HepG2 (cell line): Measurements from ENCODE around the gene OTC. TPM values are rescaled to one million over a fixed set of nuclear protein-coding genes. Genes with fewer than 3 reads are reported as not detected.

ENCODE experiments used
- FOXK2 ChIP-seq: fragments of 450-650 bp; IDR thresholded peaks from 2 replicates; pipeline ENCODE4 v1.6.1; 2016
- GLI4 ChIP-seq: sonication (generic); formaldehyde crosslinking; IDR thresholded peaks from 2 replicates; pipeline ENCODE4 v1.5.1; 2020; ENCODE audit warnings: missing genetic modification reagents, mild to moderate bottlenecking, moderate library complexity, borderline replicate concordance
- HBP1 ChIP-seq: IDR thresholded peaks from 2 replicates; pipeline ENCODE4 v1.6.1; 2016; ENCODE audit warnings: low read depth, control low read depth
- HNF1A ChIP-seq, 2 experiments: sonication (generic) in 1 of 2; formaldehyde crosslinking in 1 of 2; IDR thresholded peaks; 2 replicates each; pipeline versions ENCODE4 v1.4.0 to v1.6.1; 2016 to 2020; ENCODE audit warnings: borderline replicate concordance in 1 of 2, low read depth in 1 of 2, mild to moderate bottlenecking in 1 of 2, missing genetic modification reagents in 1 of 2
- KLF12 ChIP-seq: sonication (generic); formaldehyde crosslinking; IDR thresholded peaks from 2 replicates; pipeline ENCODE4 v1.4.0; 2020; ENCODE audit warnings: missing genetic modification reagents, borderline replicate concordance
- KLF13 ChIP-seq: sonication (generic); formaldehyde crosslinking; IDR thresholded peaks from 2 replicates; pipeline ENCODE4 v1.4.0; 2020; ENCODE audit warnings: mild to moderate bottlenecking, missing genetic modification reagents
- POLR2AphosphoS2 ChIP-seq: IDR thresholded peaks from 2 replicates; pipeline ENCODE4 v1.6.1; 2011; ENCODE audit warnings: low read depth, low read length, improper control_type of control experiment
- RAD51 ChIP-seq: fragments of 450-650 bp; IDR thresholded peaks from 2 replicates; pipeline ENCODE4 v1.6.1; 2016; ENCODE audit warnings: borderline replicate concordance
- SOX13 ChIP-seq, 3 experiments: fragments of 450-650 bp in 1 of 3; sonication (generic) in 1 of 3; formaldehyde crosslinking in 1 of 3; IDR thresholded peaks in 2 of 3; conservative IDR thresholded peaks in 1 of 3; 2 replicates each; pipeline versions ENCODE4 v1.5.0 to v1.6.1; 2016 to 2020; ENCODE audit warnings: antibody characterized with exemption in 1 of 3, mild to moderate bottlenecking in 1 of 3, missing compliant biosample characterization in 1 of 3, missing genetic modification reagents in 1 of 3, moderate library complexity in 1 of 3
- TOPORS ChIP-seq: sonication (generic); formaldehyde crosslinking; IDR thresholded peaks from 2 replicates; pipeline ENCODE4 v1.8.0; 2023; ENCODE audit warnings: mild to moderate bottlenecking, missing genetic modification reagents
- ZNF597 ChIP-seq: sonication (generic); formaldehyde crosslinking; IDR thresholded peaks from 2 replicates; pipeline ENCODE4 v1.5.0; 2020; ENCODE audit warnings: missing genetic modification reagents
- ZNF780A ChIP-seq: sonication (generic); formaldehyde crosslinking; IDR thresholded peaks from 2 replicates; pipeline ENCODE4 v1.8.0; 2022; ENCODE audit warnings: mild to moderate bottlenecking, missing genetic modification reagents, moderate library complexity
- ZNF790 ChIP-seq: sonication (generic); formaldehyde crosslinking; IDR thresholded peaks from 2 replicates; pipeline ENCODE4 v1.8.0; 2022; ENCODE audit warnings: missing genetic modification reagents, mild to moderate bottlenecking, borderline replicate concordance
- ZSCAN22 ChIP-seq: sonication (generic); formaldehyde crosslinking; IDR thresholded peaks from 2 replicates; pipeline ENCODE4 v1.4.0; 2020; ENCODE audit warnings: mild to moderate bottlenecking, missing genetic modification reagents
- polyA plus RNA-seq, 8 experiments: library from polyadenylated mRNA; depleted of rRNA in 3 of 8; stranded (reverse) in 7 of 8; unstranded in 1 of 8; fragments of >200 nt; fragmentation: Illumina TruSeq in 4 of 8; extraction: Trizol in 4 of 8; gene quantifications; 2 replicates each; pipeline versions ENCODE4 v1.2.1 to v1.2.3, GENCODE V29; 2011 to 2016; ENCODE audit warnings: low read depth in 4 of 8, missing spikeins in 1 of 8, mixed read lengths in 1 of 8; ENCODE audit not compliant: insufficient read depth in 1 of 8
- total RNA-seq, 5 experiments: library from RNA; depleted of rRNA; stranded (reverse); fragments of >200 nt; fragmentation: Illumina TruSeq; extraction: Trizol; gene quantifications; 2 replicates each; pipeline ENCODE4 v1.2.3, GENCODE V29; 2016; ENCODE audit warnings: low read depth in 1 of 5
- TF ChIP-seq, protein P1 (sequence below): sonication (generic); IDR thresholded peaks from 2 replicates; pipeline ENCODE4 v1.6.1; 2016; ENCODE audit warnings: low read depth, borderline replicate concordance
- TF ChIP-seq, protein P2 (sequence below): sonication (generic); formaldehyde crosslinking; IDR thresholded peaks from 2 replicates; pipeline ENCODE4 v1.5.0; 2020; ENCODE audit warnings: mild to moderate bottlenecking, missing genetic modification reagents
- TF ChIP-seq, protein P3 (sequence below): sonication (generic); formaldehyde crosslinking; IDR thresholded peaks from 2 replicates; pipeline ENCODE4 v1.8.0; 2022; ENCODE audit warnings: mild to moderate bottlenecking, missing genetic modification reagents

The OTC gene
- total and polyA plus RNA-seq, 2 of the 13 experiments (the other 11 are each of a cell fraction or from before 2014, with no cell fraction given) = 0.04 to 1.8 TPM

GRCh38 chrX:38327007-38327774, 25.2 kb upstream of the OTC start, which contains the start of gene RPGR (continued):
- TF ChIP-seq, protein P1, sequence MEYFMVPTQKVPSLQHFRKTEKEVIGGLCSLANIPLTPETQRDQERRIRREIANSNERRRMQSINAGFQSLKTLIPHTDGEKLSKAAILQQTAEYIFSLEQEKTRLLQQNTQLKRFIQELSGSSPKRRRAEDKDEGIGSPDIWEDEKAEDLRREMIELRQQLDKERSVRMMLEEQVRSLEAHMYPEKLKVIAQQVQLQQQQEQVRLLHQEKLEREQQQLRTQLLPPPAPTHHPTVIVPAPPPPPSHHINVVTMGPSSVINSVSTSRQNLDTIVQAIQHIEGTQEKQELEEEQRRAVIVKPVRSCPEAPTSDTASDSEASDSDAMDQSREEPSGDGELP = no peak
- TF ChIP-seq ZNF790 (CRISPR knock-in tag) = no peak
- no peak for TF ChIP-seq HNF1A (IDR thresholded peaks at IDR 0.05; ENCODE audit: low read depth)
- peak; percentile 43; the same call in 1 of the 2 replicates for TF ChIP-seq HNF1A (CRISPR knock-in tag; IDR thresholded peaks at IDR 0.05; ENCODE audit: borderline replicate concordance)
- no peak for TF ChIP-seq ZNF780A
- TF ChIP-seq SOX13 (IDR thresholded peaks at IDR 0.05) = no peak
- no peak for TF ChIP-seq SOX13 (CRISPR knock-in tag; conservative IDR thresholded peaks at IDR 0.05 in 1 of 2, IDR thresholded peaks at IDR 0.05 in 1 of 2)
- no peak for TF ChIP-seq TOPORS (CRISPR knock-in tag)
- no peak for TF ChIP-seq GLI4 (CRISPR knock-in tag)
- TF ChIP-seq POLR2AphosphoS2 = no peak
- TF ChIP-seq, protein P2, sequence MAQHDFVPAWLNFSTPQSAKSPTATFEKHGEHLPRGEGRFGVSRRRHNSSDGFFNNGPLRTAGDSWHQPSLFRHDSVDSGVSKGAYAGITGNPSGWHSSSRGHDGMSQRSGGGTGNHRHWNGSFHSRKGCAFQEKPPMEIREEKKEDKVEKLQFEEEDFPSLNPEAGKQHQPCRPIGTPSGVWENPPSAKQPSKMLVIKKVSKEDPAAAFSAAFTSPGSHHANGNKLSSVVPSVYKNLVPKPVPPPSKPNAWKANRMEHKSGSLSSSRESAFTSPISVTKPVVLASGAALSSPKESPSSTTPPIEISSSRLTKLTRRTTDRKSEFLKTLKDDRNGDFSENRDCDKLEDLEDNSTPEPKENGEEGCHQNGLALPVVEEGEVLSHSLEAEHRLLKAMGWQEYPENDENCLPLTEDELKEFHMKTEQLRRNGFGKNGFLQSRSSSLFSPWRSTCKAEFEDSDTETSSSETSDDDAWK (CRISPR knock-in tag) = no peak
- TF ChIP-seq HBP1 (CRISPR knock-in tag) = no peak
- no peak for TF ChIP-seq RAD51
- no peak for TF ChIP-seq ZSCAN22 (CRISPR knock-in tag)
- no peak; the same call in 1 of the 2 replicates for TF ChIP-seq KLF12 (CRISPR knock-in tag)
- no peak for TF ChIP-seq KLF13 (CRISPR knock-in tag)
- TF ChIP-seq ZNF597 (CRISPR knock-in tag) = no peak
- TF ChIP-seq, protein P3, sequence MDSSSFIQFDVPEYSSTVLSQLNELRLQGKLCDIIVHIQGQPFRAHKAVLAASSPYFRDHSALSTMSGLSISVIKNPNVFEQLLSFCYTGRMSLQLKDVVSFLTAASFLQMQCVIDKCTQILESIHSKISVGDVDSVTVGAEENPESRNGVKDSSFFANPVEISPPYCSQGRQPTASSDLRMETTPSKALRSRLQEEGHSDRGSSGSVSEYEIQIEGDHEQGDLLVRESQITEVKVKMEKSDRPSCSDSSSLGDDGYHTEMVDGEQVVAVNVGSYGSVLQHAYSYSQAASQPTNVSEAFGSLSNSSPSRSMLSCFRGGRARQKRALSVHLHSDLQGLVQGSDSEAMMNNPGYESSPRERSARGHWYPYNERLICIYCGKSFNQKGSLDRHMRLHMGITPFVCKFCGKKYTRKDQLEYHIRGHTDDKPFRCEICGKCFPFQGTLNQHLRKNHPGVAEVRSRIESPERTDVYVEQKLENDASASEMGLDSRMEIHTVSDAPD (CRISPR knock-in tag) = no peak
- no peak for TF ChIP-seq FOXK2
